GM23338 (cell line): Measurements from ENCODE around the gene TIMM50. TPM values are rescaled to one million over a fixed set of nuclear protein-coding genes. Genes with fewer than 3 reads are reported as not detected.

ENCODE experiments used
- ATAC-seq: fragments of 200-7000 bp; cut with Tn5 transposase; 3 replicates; pipeline ENCODE4 v1.9.1; 2020
- DNase-seq: peaks from one replicate; pipeline ENCODE4 v3.0.0-alpha.2; 2015; ENCODE audit warnings: low spot score
- H2AFZ ChIP-seq: fragments of 200-600 bp; sonication (generic); 2 replicates; pipeline ENCODE4 v1.8.0; 2016; ENCODE audit warnings: antibody characterized with exemption, mild to moderate bottlenecking, moderate library complexity
- H3F3A ChIP-seq: fragments of 200-600 bp; sonication (generic); replicated peaks from 2 replicates; pipeline ENCODE4 v1.8.0; 2017; ENCODE audit warnings: antibody characterized with exemption, mixed run types, low read depth
- H3K27ac ChIP-seq: fragments of 200-600 bp; sonication (generic); 2 replicates; pipeline ENCODE4 v1.6.1; 2016; ENCODE audit warnings: low read depth
- H3K27me3 ChIP-seq: fragments of 200-600 bp; sonication (generic); 2 replicates; pipeline ENCODE4 v1.8.0; 2016; ENCODE audit warnings: mild to moderate bottlenecking, mixed run types, moderate library complexity; ENCODE audit not compliant: insufficient read depth
- H3K36me3 ChIP-seq: fragments of 200-600 bp; sonication (generic); 2 replicates; pipeline ENCODE4 v1.8.0; 2016; ENCODE audit warnings: mild to moderate bottlenecking; ENCODE audit not compliant: insufficient read depth
- H3K4me1 ChIP-seq: fragments of 200-600 bp; sonication (generic); 2 replicates; pipeline ENCODE4 v1.8.0; 2016; ENCODE audit warnings: mild to moderate bottlenecking, moderate library complexity; ENCODE audit not compliant: insufficient read depth
- H3K4me2 ChIP-seq: fragments of 200-600 bp; sonication (generic); 2 replicates; pipeline ENCODE4 v1.7.1; 2017; ENCODE audit warnings: mixed run types
- H3K4me3 ChIP-seq: fragments of 200-600 bp; sonication (generic); 2 replicates; pipeline ENCODE4 v1.6.1; 2016; ENCODE audit warnings: mixed run types
- H3K79me2 ChIP-seq: fragments of 200-600 bp; sonication (generic); replicated peaks from 2 replicates; pipeline ENCODE4 v1.8.0; 2017; ENCODE audit warnings: mild to moderate bottlenecking; ENCODE audit not compliant: insufficient read depth
- H3K9me2 ChIP-seq: fragments of 200-600 bp; sonication (generic); 2 replicates; pipeline ENCODE4 v1.8.0; 2017; ENCODE audit not compliant: insufficient read depth
- H4K20me1 ChIP-seq: fragments of 200-600 bp; sonication (generic); replicated peaks from 2 replicates; pipeline ENCODE4 v1.8.0; 2017; ENCODE audit warnings: mild to moderate bottlenecking; ENCODE audit not compliant: insufficient read depth
- H3K27ac Mint-ChIP-seq: 2 replicates; pipeline ENCODE4 v1.8.0; 2020; ENCODE audit warnings: inconsistent platforms, mild to moderate bottlenecking, moderate library complexity, mixed read lengths
- H3K27me3 Mint-ChIP-seq: 3 replicates; pipeline ENCODE4 v1.8.0; 2022; ENCODE audit warnings: low read depth, mild to moderate bottlenecking, moderate library complexity, mixed read lengths, inconsistent platforms; ENCODE audit not compliant: insufficient read depth, poor library complexity
- H3K36me3 Mint-ChIP-seq: 3 replicates; pipeline ENCODE4 v1.8.0; 2021; ENCODE audit warnings: low read depth, mild to moderate bottlenecking, inconsistent platforms, moderate library complexity, mixed read lengths
- H3K4me1 Mint-ChIP-seq: 3 replicates; pipeline ENCODE4 v1.8.0; 2020; ENCODE audit warnings: mild to moderate bottlenecking, inconsistent platforms, mixed read lengths
- H3K4me3 Mint-ChIP-seq: 3 replicates; pipeline ENCODE4 v1.8.0; 2021; ENCODE audit warnings: moderate library complexity, mild to moderate bottlenecking, inconsistent platforms, mixed read lengths
- H3K9me3 Mint-ChIP-seq: 3 replicates; pipeline ENCODE4 v1.8.0; 2020; ENCODE audit warnings: moderate library complexity, mild to moderate bottlenecking, inconsistent platforms, mixed read lengths
- CREB1 ChIP-seq: fragments of 250-450 bp; sonication (Bioruptor Pico); IDR thresholded peaks from 2 replicates; pipeline ENCODE4 v1.5.0; 2020; ENCODE audit warnings: low read depth, mild to moderate bottlenecking, moderate library complexity
- ETS1 ChIP-seq: IDR thresholded peaks from 2 replicates; pipeline ENCODE4 v1.6.1; 2016; ENCODE audit warnings: antibody characterized with exemption
- EZH2phosphoT487 ChIP-seq: fragments of 200-600 bp; sonication (generic); IDR thresholded peaks from one replicate; pipeline ENCODE4 v1.8.1; 2018; ENCODE audit warnings: antibody characterized with exemption; ENCODE audit not compliant: unreplicated experiment
- JUNB ChIP-seq: IDR thresholded peaks from one replicate; pipeline ENCODE4 v1.6.1; 2016; ENCODE audit warnings: antibody characterized with exemption; ENCODE audit not compliant: unreplicated experiment
- NANOG ChIP-seq: IDR thresholded peaks from 2 replicates; pipeline ENCODE4 v1.6.1; 2016; ENCODE audit warnings: antibody characterized with exemption, borderline replicate concordance
- POLR2AphosphoS5 ChIP-seq: IDR thresholded peaks from 2 replicates; pipeline ENCODE4 v1.6.1; 2016; ENCODE audit warnings: antibody characterized with exemption, low read depth
- STAT1 ChIP-seq: IDR thresholded peaks from one replicate; pipeline ENCODE4 v1.6.1; 2016; ENCODE audit warnings: antibody characterized with exemption; ENCODE audit not compliant: unreplicated experiment
- ZNF331 ChIP-seq: fragments of 250-450 bp; sonication (Bioruptor Pico); IDR thresholded peaks from 2 replicates; pipeline ENCODE4 v1.5.0; 2020; ENCODE audit warnings: low read depth, mild to moderate bottlenecking, moderate library complexity
- polyA plus RNA-seq: library from polyadenylated mRNA; unstranded; fragments of >200 nt; fragmentation: Nextera tagmentation; extraction: Ambion mirVana; gene quantifications from 2 replicates; pipeline ENCODE4 v1.2.1, GENCODE V29; 2016
- total RNA-seq: library from RNA; depleted of rRNA; stranded (reverse); fragments of >200 nt; shearing (Covaris generic); gene quantifications from 2 replicates; pipeline ENCODE4 v1.2.3, GENCODE V29; 2014
- TF ChIP-seq, protein P1 (sequence below): fragments of 250-450 bp; sonication (Bioruptor Pico); IDR thresholded peaks from 2 replicates; pipeline ENCODE4 v1.5.0; 2020; ENCODE audit warnings: mild to moderate bottlenecking, moderate library complexity

Gene TIMM50
- total and polyA plus RNA-seq, 2 experiments from 2014 or later, result 119 to 139 TPM

GRCh38 chr19:39515551-39516191, 35.0 kb downstream of the TIMM50 start:
- peaks cover 31% of the 10 kb centered on the region for H3K27me3 Mint-ChIP-seq
- peak; percentile 82 for ATAC-seq

GRCh38 chr19:39516270-39516669, 35.6 kb downstream of the TIMM50 start:
- Mint-ChIP-seq H3K4me3 (peak overlapping the region; percentile 88), H3K27me3 (peaks cover 31% of the 10 kb centered on the region), H3K27ac (peak overlapping the region; percentile 92), H3K9me3 (peaks cover 9% of the 10 kb centered on the region; the same call in 2 of the 3 replicates), H3K36me3 (peaks cover 28% of the 10 kb centered on the region), H3K4me1 (peaks cover 25% of the 10 kb centered on the region)
- ATAC-seq (peak; percentile 1), DNase-seq (peak; percentile 37)
- H3K79me2 ChIP-seq, result peaks cover 16% of the 10 kb centered on the region
- H3K4me1 ChIP-seq, result peaks cover 15% of the 10 kb centered on the region; the same call in 1 of the 2 replicates
- H3K27ac ChIP-seq, result no peak overlapping the region
- H4K20me1 ChIP-seq, result 0 out of 2 replicates have a peak, but pooled peaks cover 4% of the 10 kb centered on the region
- peaks cover 17% of the 10 kb centered on the region for H3K27me3 ChIP-seq
- H3K4me2 ChIP-seq, result peak overlapping the region; percentile 94
- H3K9me2 ChIP-seq, result no peaks in the 10 kb centered on the region
- H2AFZ ChIP-seq, result peak overlapping the region; percentile 97; the same call in 1 of the 2 replicates
- no peaks in the 10 kb centered on the region for H3K36me3 ChIP-seq
- H3K4me3 ChIP-seq, result peak overlapping the region; percentile 99
- H3F3A ChIP-seq, result 0 out of 2 replicates have a peak, but pooled peaks cover 14% of the 10 kb centered on the region
- TF ChIP-seq ZNF331, result no peak
- TF ChIP-seq EZH2phosphoT487, result no peak
- no peak for TF ChIP-seq POLR2AphosphoS5
- TF ChIP-seq STAT1, result no peak
- TF ChIP-seq, protein P1, sequence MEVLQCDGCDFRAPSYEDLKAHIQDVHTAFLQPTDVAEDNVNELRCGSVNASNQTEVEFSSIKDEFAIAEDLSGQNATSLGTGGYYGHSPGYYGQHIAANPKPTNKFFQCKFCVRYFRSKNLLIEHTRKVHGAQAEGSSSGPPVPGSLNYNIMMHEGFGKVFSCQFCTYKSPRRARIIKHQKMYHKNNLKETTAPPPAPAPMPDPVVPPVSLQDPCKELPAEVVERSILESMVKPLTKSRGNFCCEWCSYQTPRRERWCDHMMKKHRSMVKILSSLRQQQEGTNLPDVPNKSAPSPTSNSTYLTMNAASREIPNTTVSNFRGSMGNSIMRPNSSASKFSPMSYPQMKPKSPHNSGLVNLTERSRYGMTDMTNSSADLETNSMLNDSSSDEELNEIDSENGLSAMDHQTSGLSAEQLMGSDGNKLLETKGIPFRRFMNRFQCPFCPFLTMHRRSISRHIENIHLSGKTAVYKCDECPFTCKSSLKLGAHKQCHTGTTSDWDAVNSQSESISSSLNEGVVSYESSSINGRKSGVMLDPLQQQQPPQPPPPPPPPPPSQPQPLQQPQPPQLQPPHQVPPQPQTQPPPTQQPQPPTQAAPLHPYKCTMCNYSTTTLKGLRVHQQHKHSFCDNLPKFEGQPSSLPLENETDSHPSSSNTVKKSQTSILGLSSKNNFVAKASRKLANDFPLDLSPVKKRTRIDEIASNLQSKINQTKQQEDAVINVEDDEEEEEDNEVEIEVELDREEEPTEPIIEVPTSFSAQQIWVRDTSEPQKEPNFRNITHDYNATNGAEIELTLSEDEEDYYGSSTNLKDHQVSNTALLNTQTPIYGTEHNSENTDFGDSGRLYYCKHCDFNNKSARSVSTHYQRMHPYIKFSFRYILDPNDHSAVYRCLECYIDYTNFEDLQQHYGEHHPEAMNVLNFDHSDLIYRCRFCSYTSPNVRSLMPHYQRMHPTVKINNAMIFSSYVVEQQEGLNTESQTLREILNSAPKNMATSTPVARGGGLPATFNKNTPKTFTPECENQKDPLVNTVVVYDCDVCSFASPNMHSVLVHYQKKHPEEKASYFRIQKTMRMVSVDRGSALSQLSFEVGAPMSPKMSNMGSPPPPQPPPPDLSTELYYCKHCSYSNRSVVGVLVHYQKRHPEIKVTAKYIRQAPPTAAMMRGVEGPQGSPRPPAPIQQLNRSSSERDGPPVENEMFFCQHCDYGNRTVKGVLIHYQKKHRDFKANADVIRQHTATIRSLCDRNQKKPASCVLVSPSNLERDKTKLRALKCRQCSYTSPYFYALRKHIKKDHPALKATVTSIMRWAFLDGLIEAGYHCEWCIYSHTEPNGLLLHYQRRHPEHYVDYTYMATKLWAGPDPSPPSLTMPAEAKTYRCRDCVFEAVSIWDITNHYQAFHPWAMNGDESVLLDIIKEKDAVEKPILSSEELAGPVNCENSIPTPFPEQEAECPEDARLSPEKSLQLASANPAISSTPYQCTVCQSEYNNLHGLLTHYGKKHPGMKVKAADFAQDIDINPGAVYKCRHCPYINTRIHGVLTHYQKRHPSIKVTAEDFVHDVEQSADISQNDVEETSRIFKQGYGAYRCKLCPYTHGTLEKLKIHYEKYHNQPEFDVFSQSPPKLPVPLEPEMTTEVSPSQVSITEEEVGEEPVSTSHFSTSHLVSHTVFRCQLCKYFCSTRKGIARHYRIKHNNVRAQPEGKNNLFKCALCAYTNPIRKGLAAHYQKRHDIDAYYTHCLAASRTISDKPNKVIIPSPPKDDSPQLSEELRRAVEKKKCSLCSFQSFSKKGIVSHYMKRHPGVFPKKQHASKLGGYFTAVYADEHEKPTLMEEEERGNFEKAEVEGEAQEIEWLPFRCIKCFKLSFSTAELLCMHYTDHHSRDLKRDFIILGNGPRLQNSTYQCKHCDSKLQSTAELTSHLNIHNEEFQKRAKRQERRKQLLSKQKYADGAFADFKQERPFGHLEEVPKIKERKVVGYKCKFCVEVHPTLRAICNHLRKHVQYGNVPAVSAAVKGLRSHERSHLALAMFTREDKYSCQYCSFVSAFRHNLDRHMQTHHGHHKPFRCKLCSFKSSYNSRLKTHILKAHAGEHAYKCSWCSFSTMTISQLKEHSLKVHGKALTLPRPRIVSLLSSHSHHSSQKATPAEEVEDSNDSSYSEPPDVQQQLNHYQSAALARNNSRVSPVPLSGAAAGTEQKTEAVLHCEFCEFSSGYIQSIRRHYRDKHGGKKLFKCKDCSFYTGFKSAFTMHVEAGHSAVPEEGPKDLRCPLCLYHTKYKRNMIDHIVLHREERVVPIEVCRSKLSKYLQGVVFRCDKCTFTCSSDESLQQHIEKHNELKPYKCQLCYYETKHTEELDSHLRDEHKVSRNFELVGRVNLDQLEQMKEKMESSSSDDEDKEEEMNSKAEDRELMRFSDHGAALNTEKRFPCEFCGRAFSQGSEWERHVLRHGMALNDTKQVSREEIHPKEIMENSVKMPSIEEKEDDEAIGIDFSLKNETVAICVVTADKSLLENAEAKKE, result no peak
- TF ChIP-seq NANOG, result no peak
- TF ChIP-seq CREB1, result no peak

More at GRCh38 chr19:39515551-39516191, 35.0 kb downstream of the TIMM50 start:
- peak overlapping the region; percentile 99 for H3K4me3 ChIP-seq
- peak overlapping the region; percentile 92 for H3K27ac ChIP-seq
- H4K20me1 ChIP-seq, result 0 out of 2 replicates have a peak, but pooled peaks cover 4% of the 10 kb centered on the region
- TF ChIP-seq ZNF331 (no peak), STAT1 (no peak), ETS1 (no peak), CREB1 (0 out of 2 replicates have a peak, but pooled peaks have one; percentile 3), POLR2AphosphoS5 (peak; percentile 28; the same call in 1 of the 2 replicates), JUNB (no peak)
- Mint-ChIP-seq H3K36me3 (peaks cover 25% of the 10 kb centered on the region), H3K4me1 (peaks cover 25% of the 10 kb centered on the region), H3K27ac (peak overlapping the region; percentile 92), H3K4me3 (peak overlapping the region; percentile 88), H3K9me3 (peaks cover 9% of the 10 kb centered on the region; the same call in 2 of the 3 replicates)
- peak overlapping the region; percentile 94 for H3K4me2 ChIP-seq
- H3F3A ChIP-seq, result 0 out of 2 replicates have a peak, but pooled peaks cover 11% of the 10 kb centered on the region
- H3K79me2 ChIP-seq, result peaks cover 16% of the 10 kb centered on the region
- peak; percentile 95 for DNase-seq
- peaks cover 17% of the 10 kb centered on the region for H3K27me3 ChIP-seq
- H3K9me2 ChIP-seq, result no peaks in the 10 kb centered on the region
- H3K4me1 ChIP-seq, result peaks cover 15% of the 10 kb centered on the region; the same call in 1 of the 2 replicates
- peak overlapping the region; percentile 97 for H2AFZ ChIP-seq
- H3K36me3 ChIP-seq, result no peaks in the 10 kb centered on the region
